ENCODE results near the gene SYCP2L.
"Not testable (repeated sequence)": the region's sequence is repeated elsewhere in the genome, so short reads cannot be mapped to it uniquely, and the experiment has no call there.

SYCP2L gene

GRCh38 chr6:10896691-10897090 lies 9.8 kb downstream of the SYCP2L start:
- no peak overlapping the region for H3K27ac ChIP-seq (ENCODE audit: low read depth, low read length)
- no peak overlapping the region for H3K4me3 ChIP-seq (ENCODE audit: low read length)
- H3K27me3 ChIP-seq (ENCODE audit: control insufficient read depth, low read length) = no peaks in the 10 kb centered on the region
- no peak for TF ChIP-seq EZH2phosphoT487 (IDR thresholded peaks at IDR 0.05; ENCODE audit: borderline replicate concordance, low read length)
- H4K20me1 ChIP-seq (ENCODE audit: control insufficient read depth, insufficient read depth, low read depth, low read length) = no peaks in the 10 kb centered on the region
- no peaks in the 10 kb centered on the region for H3K79me2 ChIP-seq (ENCODE audit: control insufficient read depth, low read length)
- H3K9me2 ChIP-seq (replicated peaks; ENCODE audit: control insufficient read depth, low read length) = no peaks in the 10 kb centered on the region
- H3K36me3 ChIP-seq (ENCODE audit: control insufficient read depth, low read length) = no peaks in the 10 kb centered on the region
- no peaks in the 10 kb centered on the region for H3F3A ChIP-seq (ENCODE audit: control insufficient read depth, insufficient read depth)
- H3K4me1 ChIP-seq (ENCODE audit: control insufficient read depth, low read length) = peaks cover 5% of the 10 kb centered on the region
- H3K9me3 ChIP-seq (ENCODE audit: control insufficient read depth, insufficient read depth, low read length) = 0 out of 2 replicates have a peak, but pooled peaks cover 2% of the 10 kb centered on the region
- no peak overlapping the region for H3K4me2 ChIP-seq (ENCODE audit: low read length)

GRCh38 chr6:10901770-10902169 lies 14.9 kb downstream of the SYCP2L start:
- 0 out of 2 replicates have a peak, but pooled peaks cover 2% of the 10 kb centered on the region for H3K9me3 ChIP-seq (ENCODE audit: control insufficient read depth, insufficient read depth, low read length)

DNA sequence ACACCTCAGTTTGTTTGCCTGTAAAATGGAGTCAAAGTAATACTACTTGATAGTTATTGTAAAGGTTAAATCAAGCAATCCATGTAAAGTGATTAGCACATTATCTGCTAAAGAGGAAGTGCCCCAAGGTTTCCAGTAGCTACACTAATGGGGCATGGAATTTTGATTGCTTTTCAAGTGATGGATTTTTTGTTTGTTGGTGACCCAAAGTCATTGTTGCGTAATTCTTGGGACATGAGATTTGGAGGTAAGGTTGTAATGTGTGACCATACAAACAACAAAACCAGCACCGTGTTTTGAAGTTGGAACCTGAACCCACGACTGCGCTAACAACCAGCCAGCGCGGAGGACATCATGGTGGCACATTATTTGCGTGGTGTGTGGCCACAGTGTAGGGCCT lies 17.2 kb downstream of the SYCP2L start:
- Histone ChIP-seq H3K4me3 (ENCODE audit: low read length) (no peak overlapping the region), H3K4me2 (ENCODE audit: low read length) (no peak overlapping the region), H3K27ac (ENCODE audit: low read depth, low read length) (no peak overlapping the region), H3K27me3 (ENCODE audit: control insufficient read depth, low read length) (no peaks in the 10 kb centered on the region), H3K9me2 (replicated peaks; ENCODE audit: control insufficient read depth, low read length) (no peaks in the 10 kb centered on the region), H3K79me2 (ENCODE audit: control insufficient read depth, low read length) (no peaks in the 10 kb centered on the region), H3K36me3 (ENCODE audit: control insufficient read depth, low read length) (no peaks in the 10 kb centered on the region), H3K9me3 (ENCODE audit: control insufficient read depth, insufficient read depth, low read length) (0 out of 2 replicates have a peak, but pooled peaks cover 2% of the 10 kb centered on the region), H3K4me1 (ENCODE audit: control insufficient read depth, low read length) (peaks cover 13% of the 10 kb centered on the region), H3F3A (ENCODE audit: control insufficient read depth, insufficient read depth) (no peaks in the 10 kb centered on the region), H4K20me1 (ENCODE audit: control insufficient read depth, insufficient read depth, low read depth, low read length) (no peaks in the 10 kb centered on the region)
- no peak for TF ChIP-seq EZH2phosphoT487 (IDR thresholded peaks at IDR 0.05; ENCODE audit: borderline replicate concordance, low read length)
- TF ChIP-seq, protein P1, sequence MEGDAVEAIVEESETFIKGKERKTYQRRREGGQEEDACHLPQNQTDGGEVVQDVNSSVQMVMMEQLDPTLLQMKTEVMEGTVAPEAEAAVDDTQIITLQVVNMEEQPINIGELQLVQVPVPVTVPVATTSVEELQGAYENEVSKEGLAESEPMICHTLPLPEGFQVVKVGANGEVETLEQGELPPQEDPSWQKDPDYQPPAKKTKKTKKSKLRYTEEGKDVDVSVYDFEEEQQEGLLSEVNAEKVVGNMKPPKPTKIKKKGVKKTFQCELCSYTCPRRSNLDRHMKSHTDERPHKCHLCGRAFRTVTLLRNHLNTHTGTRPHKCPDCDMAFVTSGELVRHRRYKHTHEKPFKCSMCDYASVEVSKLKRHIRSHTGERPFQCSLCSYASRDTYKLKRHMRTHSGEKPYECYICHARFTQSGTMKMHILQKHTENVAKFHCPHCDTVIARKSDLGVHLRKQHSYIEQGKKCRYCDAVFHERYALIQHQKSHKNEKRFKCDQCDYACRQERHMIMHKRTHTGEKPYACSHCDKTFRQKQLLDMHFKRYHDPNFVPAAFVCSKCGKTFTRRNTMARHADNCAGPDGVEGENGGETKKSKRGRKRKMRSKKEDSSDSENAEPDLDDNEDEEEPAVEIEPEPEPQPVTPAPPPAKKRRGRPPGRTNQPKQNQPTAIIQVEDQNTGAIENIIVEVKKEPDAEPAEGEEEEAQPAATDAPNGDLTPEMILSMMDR (IDR thresholded peaks at IDR 0.05; ENCODE audit: low read depth, low read length, poor library complexity, severe bottlenecking) = no peak

More at GRCh38 chr6:10901770-10902169, 14.9 kb downstream of the SYCP2L start:
- TF ChIP-seq, protein P1 (IDR thresholded peaks at IDR 0.05; ENCODE audit: low read depth, low read length, poor library complexity, severe bottlenecking) = no peak
- TF ChIP-seq EZH2phosphoT487 (IDR thresholded peaks at IDR 0.05; ENCODE audit: borderline replicate concordance, low read length) = no peak
- Histone ChIP-seq H3K79me2 (ENCODE audit: control insufficient read depth, low read length) (no peaks in the 10 kb centered on the region), H4K20me1 (ENCODE audit: control insufficient read depth, insufficient read depth, low read depth, low read length) (no peaks in the 10 kb centered on the region), H3K4me3 (ENCODE audit: low read length) (peak overlapping the region; percentile 17; the same call in 1 of the 2 replicates), H3K27ac (ENCODE audit: low read depth, low read length) (no peak overlapping the region), H3K36me3 (ENCODE audit: control insufficient read depth, low read length) (no peaks in the 10 kb centered on the region), H3K4me2 (ENCODE audit: low read length) (peak overlapping the region; percentile 35), H3F3A (ENCODE audit: control insufficient read depth, insufficient read depth) (no peaks in the 10 kb centered on the region), H3K9me2 (replicated peaks; ENCODE audit: control insufficient read depth, low read length) (no peaks in the 10 kb centered on the region), H3K4me1 (ENCODE audit: control insufficient read depth, low read length) (peaks cover 13% of the 10 kb centered on the region), H3K27me3 (ENCODE audit: control insufficient read depth, low read length) (no peaks in the 10 kb centered on the region)

- Histone ChIP-seq H3K4me1 (ENCODE audit: control insufficient read depth, low read length) (no peaks in the 10 kb centered on the region), H4K20me1 (ENCODE audit: control insufficient read depth, insufficient read depth, low read depth, low read length) (no peaks in the 10 kb centered on the region), H3K36me3 (ENCODE audit: control insufficient read depth, low read length) (no peaks in the 10 kb centered on the region), H3K4me3 (ENCODE audit: low read length) (no peak overlapping the region), H3K4me2 (ENCODE audit: low read length) (no peak overlapping the region), H3K79me2 (ENCODE audit: control insufficient read depth, low read length) (no peaks in the 10 kb centered on the region), H3F3A (ENCODE audit: control insufficient read depth, insufficient read depth) (no peaks in the 10 kb centered on the region), H3K27me3 (ENCODE audit: control insufficient read depth, low read length) (no peaks in the 10 kb centered on the region), H3K9me3 (ENCODE audit: control insufficient read depth, insufficient read depth, low read length) (no peaks in the 10 kb centered on the region), H3K27ac (ENCODE audit: low read depth, low read length) (no peak overlapping the region), H3K9me2 (replicated peaks; ENCODE audit: control insufficient read depth, low read length) (no peaks in the 10 kb centered on the region)
- TF ChIP-seq, protein P1 (IDR thresholded peaks at IDR 0.05; ENCODE audit: low read depth, low read length, poor library complexity, severe bottlenecking) = no peak
- TF ChIP-seq EZH2phosphoT487 (IDR thresholded peaks at IDR 0.05; ENCODE audit: borderline replicate concordance, low read length) = no peak
Measured at GRCh38 chr6:10908228-10908627, 21.4 kb downstream of the SYCP2L start.

DNA sequence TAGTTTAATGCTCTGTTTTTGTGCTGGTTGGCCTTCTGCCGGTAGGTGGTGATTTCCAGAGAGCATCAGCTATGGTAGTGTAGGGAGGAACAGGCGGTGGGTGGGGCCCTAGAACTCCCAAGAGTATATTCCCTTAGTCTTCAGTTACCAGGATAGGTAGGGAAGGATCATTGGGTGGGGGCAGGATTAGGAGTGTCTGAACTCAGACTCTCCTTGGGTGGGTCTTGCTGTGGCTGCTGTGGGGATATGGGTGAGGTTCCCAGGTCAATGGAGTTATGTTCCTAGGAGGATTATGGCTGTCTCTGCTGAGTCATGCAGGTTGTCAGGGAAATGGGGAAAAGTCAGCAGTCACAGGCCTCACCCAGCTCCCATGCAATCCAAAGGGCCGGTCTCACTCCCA lies 32.7 kb downstream of the SYCP2L start:
- H3F3A ChIP-seq (ENCODE audit: control insufficient read depth, insufficient read depth); H3K9me2 ChIP-seq (replicated peaks; ENCODE audit: control insufficient read depth, low read length); H3K4me1 ChIP-seq (ENCODE audit: control insufficient read depth, low read length); H3K27me3 ChIP-seq (ENCODE audit: control insufficient read depth, low read length); H3K27ac ChIP-seq (ENCODE audit: low read depth, low read length); H3K4me2 ChIP-seq (ENCODE audit: low read length); H4K20me1 ChIP-seq (ENCODE audit: control insufficient read depth, insufficient read depth, low read depth, low read length); H3K4me3 ChIP-seq (ENCODE audit: low read length); H3K79me2 ChIP-seq (ENCODE audit: control insufficient read depth, low read length); H3K9me3 ChIP-seq (ENCODE audit: control insufficient read depth, insufficient read depth, low read length); H3K36me3 ChIP-seq (ENCODE audit: control insufficient read depth, low read length): not testable (repeated sequence)
